ENCODE data around the gene GPC6. TPM values are rescaled to one million over a fixed set of nuclear protein-coding genes. Genes with fewer than 3 reads are reported as not detected.

The GPC6 gene
- total and polyA plus RNA-seq, 2 experiments from 2014 or later = 26.0 to 92.8 TPM

DNA sequence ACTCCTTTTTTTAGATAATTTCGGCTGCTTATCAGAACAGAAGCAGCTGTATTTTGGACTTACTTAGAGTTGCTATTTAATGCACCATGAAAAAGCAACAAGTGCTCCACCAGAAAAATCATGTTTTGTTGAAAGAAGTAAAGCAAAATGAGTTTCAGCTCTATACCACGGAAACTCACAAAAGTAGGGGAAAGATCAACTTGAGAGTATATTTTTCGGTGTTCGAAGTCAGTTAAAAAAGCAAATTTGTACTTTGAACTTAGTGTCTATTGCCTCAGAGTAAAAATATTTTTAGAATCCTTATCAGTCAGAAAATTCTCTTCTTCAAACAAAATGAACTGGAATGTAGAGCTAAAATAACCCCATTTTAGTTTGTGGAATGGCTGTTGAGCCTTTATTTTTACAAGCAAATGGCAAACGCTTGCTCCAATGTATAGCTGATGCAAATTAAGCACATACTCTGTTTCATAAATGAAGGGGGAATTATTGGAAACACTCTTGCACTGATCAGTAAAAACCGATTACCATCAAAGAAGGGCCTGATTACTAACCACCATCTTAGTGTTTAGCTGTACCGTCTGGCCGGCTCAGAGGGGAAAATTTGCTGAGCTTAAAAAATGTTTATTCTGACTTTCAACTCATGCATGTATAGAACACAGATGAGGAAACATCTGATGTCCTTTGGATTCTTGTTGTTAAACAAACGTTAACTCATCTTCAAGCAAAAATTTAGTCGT, 540.7 kb downstream of the GPC6 start:
- H3K4me1 ChIP-seq (ENCODE audit: insufficient read depth) = peaks cover 28% of the 10 kb centered on the region
- 24% methylated on average over 10 of the region's 10 CpGs for WGBS (ENCODE audit: low lambda C conversion rate, missing lambda C conversion rate)

DNA sequence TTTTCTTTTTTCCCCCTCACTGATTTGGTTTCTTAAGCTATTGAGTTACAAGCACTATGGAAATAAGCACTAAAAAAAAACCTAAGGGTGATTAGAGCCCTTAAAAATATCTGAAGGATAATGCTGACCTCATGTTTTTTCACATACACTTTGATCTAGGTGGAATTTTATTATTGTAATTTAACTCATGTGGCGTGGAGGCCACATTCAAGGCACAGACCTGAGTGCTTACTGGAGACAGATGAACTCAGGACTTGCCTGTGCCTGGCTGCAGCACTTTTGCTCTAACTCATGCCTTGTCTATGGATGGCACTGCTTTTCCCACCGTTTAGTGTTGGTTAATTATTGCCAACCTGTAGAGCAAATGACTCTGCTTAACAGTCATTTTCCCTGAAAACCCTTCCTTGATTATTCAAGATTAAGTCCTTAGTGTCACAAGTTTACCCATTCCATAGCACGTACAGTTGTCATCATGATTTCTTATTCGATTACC, 541.4 kb downstream of the GPC6 start:
- Histone ChIP-seq H3K9me3 (ENCODE audit: low read depth) (no peaks in the 10 kb centered on the region), H3K27me3 (no peaks in the 10 kb centered on the region), H3K4me3 (no peak overlapping the region), H3K4me1 (ENCODE audit: insufficient read depth) (peaks cover 28% of the 10 kb centered on the region), H3K9me2 (replicated peaks; ENCODE audit: insufficient read depth) (no peaks in the 10 kb centered on the region), H4K20me1 (ENCODE audit: insufficient read depth, poor library complexity, severe bottlenecking) (no peaks in the 10 kb centered on the region), H3K27ac (peak overlapping the region; percentile 76), H2AFZ (no peak overlapping the region), H3K79me2 (no peaks in the 10 kb centered on the region), H3K4me2 (peak overlapping the region; percentile 67), H3K36me3 (replicated peaks; ENCODE audit: insufficient read depth, low read depth) (no peaks in the 10 kb centered on the region)
- peak; percentile 34 for DNase-seq (ENCODE audit: low spot score)
- TF ChIP-seq, protein P1, sequence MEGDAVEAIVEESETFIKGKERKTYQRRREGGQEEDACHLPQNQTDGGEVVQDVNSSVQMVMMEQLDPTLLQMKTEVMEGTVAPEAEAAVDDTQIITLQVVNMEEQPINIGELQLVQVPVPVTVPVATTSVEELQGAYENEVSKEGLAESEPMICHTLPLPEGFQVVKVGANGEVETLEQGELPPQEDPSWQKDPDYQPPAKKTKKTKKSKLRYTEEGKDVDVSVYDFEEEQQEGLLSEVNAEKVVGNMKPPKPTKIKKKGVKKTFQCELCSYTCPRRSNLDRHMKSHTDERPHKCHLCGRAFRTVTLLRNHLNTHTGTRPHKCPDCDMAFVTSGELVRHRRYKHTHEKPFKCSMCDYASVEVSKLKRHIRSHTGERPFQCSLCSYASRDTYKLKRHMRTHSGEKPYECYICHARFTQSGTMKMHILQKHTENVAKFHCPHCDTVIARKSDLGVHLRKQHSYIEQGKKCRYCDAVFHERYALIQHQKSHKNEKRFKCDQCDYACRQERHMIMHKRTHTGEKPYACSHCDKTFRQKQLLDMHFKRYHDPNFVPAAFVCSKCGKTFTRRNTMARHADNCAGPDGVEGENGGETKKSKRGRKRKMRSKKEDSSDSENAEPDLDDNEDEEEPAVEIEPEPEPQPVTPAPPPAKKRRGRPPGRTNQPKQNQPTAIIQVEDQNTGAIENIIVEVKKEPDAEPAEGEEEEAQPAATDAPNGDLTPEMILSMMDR (IDR thresholded peaks at IDR 0.05; ENCODE audit: poor library complexity) = no peak
- TF ChIP-seq EZH2phosphoT487 (IDR thresholded peaks at IDR 0.05; ENCODE audit: low read depth, severe bottlenecking, unreplicated experiment) (no peak), EZH2 (IDR thresholded peaks at IDR 0.05; ENCODE audit: borderline replicate concordance) (no peak)
- WGBS (ENCODE audit: low lambda C conversion rate, missing lambda C conversion rate) = 59% methylated on average over 4 of the region's 4 CpGs

More for the DNA sequence above, 540.7 kb downstream of the GPC6 start:
- Histone ChIP-seq H3K27ac (peak overlapping the region; percentile 76), H3K9me2 (replicated peaks; ENCODE audit: insufficient read depth) (no peaks in the 10 kb centered on the region), H3K9me3 (ENCODE audit: low read depth) (no peaks in the 10 kb centered on the region), H3K79me2 (no peaks in the 10 kb centered on the region), H3K36me3 (replicated peaks; ENCODE audit: insufficient read depth, low read depth) (no peaks in the 10 kb centered on the region), H4K20me1 (ENCODE audit: insufficient read depth, poor library complexity, severe bottlenecking) (no peaks in the 10 kb centered on the region), H3K27me3 (no peaks in the 10 kb centered on the region), H2AFZ (no peak overlapping the region), H3K4me3 (no peak overlapping the region), H3K4me2 (peak overlapping the region; percentile 67)
- TF ChIP-seq, protein P1 (IDR thresholded peaks at IDR 0.05; ENCODE audit: poor library complexity) = no peak
- TF ChIP-seq EZH2 (IDR thresholded peaks at IDR 0.05; ENCODE audit: borderline replicate concordance) (no peak), EZH2phosphoT487 (IDR thresholded peaks at IDR 0.05; ENCODE audit: low read depth, severe bottlenecking, unreplicated experiment) (no peak)
- no peak for DNase-seq (ENCODE audit: low spot score)

DNA sequence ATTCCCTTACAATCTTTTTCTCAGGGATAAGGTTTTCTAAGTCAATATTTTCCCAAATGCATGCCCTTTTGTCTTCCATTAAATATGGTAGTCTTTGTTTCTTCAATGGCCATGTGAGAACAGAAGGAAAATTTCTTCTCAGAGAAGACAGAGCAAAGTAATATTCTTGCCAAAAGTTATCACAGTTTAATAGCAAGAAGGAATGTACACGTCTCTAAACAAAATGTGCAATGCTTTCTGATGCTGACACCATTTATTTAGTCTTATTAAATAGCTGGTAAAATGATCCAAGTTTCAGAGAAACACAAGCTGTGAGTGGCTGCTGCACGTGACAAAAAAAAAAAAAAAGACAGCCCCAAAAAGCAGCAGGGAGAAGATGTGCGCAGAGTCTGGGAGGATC, 542.5 kb downstream of the GPC6 start:
- no peak for DNase-seq (ENCODE audit: low spot score)
- H3K9me3 ChIP-seq (ENCODE audit: low read depth) = no peaks in the 10 kb centered on the region
- peaks cover 28% of the 10 kb centered on the region for H3K4me1 ChIP-seq (ENCODE audit: insufficient read depth)

More for the DNA sequence above, 542.5 kb downstream of the GPC6 start:
- TF ChIP-seq EZH2 (IDR thresholded peaks at IDR 0.05; ENCODE audit: borderline replicate concordance) (no peak), EZH2phosphoT487 (IDR thresholded peaks at IDR 0.05; ENCODE audit: low read depth, severe bottlenecking, unreplicated experiment) (no peak)
- TF ChIP-seq, protein P1 (IDR thresholded peaks at IDR 0.05; ENCODE audit: poor library complexity) = no peak
- Histone ChIP-seq H3K36me3 (replicated peaks; ENCODE audit: insufficient read depth, low read depth) (no peaks in the 10 kb centered on the region), H4K20me1 (ENCODE audit: insufficient read depth, poor library complexity, severe bottlenecking) (no peaks in the 10 kb centered on the region), H3K9me2 (replicated peaks; ENCODE audit: insufficient read depth) (no peaks in the 10 kb centered on the region), H3K4me3 (no peak overlapping the region), H2AFZ (no peak overlapping the region), H3K79me2 (no peaks in the 10 kb centered on the region), H3K4me2 (no peak overlapping the region), H3K27ac (peak overlapping the region; percentile 76), H3K27me3 (no peaks in the 10 kb centered on the region)
- WGBS (ENCODE audit: low lambda C conversion rate, missing lambda C conversion rate) = 75% methylated on average over 3 of the region's 3 CpGs
